Right lobe of liver (tissue), 4 donors: ENCODE data around the gene NPM1.

Source experiments
- CTCF ChIP-seq, 4 donors: fragments of 200-600 bp in 3 of 4; fragments of 450-650 bp in 1 of 4; IDR thresholded peaks; one replicate each; pipeline versions ENCODE4 v1.5.1 to v1.8.0; 2016 to 2022; ENCODE audit warnings: antibody characterized with exemption in 4 of 4, mild to moderate bottlenecking in 2 of 4
- POLR2A ChIP-seq: fragments of 450-650 bp; IDR thresholded peaks from one replicate; pipeline ENCODE4 v1.6.1; 2017; ENCODE audit warnings: antibody characterized with exemption, mild to moderate bottlenecking
- donor health status: DM: no; HTN: no; CAD: no.
- donor health status: DM: no; HTN: no; CAD: no.
- donor health status: DM: no; HTN: yes; CAD: no.

- TF ChIP-seq CTCF (IDR thresholded peaks at IDR 0.05) (no peak), POLR2A (no peak)
Measured at GRCh38 chr5:171428809-171429542, 41.3 kb downstream of the NPM1 start.
